GM18907 (cell line): ENCODE results near the gene KEAP1.

Experiments used
- ATAC-seq: cut with Tn5 transposase; IDR thresholded peaks from one replicate; pipeline ENCODE4 v1.9.1; 2021; ENCODE audit warnings: mild to moderate bottlenecking, moderate library complexity; ENCODE audit not compliant: unreplicated experiment

Gene KEAP1

GRCh38 chr19:10452726-10453618 lies 50.2 kb downstream of the KEAP1 start:
- ATAC-seq = no peak

GRCh38 chr19:10450853-10451609 lies 52.1 kb downstream of the KEAP1 start:
- ATAC-seq = no peak

DNA sequence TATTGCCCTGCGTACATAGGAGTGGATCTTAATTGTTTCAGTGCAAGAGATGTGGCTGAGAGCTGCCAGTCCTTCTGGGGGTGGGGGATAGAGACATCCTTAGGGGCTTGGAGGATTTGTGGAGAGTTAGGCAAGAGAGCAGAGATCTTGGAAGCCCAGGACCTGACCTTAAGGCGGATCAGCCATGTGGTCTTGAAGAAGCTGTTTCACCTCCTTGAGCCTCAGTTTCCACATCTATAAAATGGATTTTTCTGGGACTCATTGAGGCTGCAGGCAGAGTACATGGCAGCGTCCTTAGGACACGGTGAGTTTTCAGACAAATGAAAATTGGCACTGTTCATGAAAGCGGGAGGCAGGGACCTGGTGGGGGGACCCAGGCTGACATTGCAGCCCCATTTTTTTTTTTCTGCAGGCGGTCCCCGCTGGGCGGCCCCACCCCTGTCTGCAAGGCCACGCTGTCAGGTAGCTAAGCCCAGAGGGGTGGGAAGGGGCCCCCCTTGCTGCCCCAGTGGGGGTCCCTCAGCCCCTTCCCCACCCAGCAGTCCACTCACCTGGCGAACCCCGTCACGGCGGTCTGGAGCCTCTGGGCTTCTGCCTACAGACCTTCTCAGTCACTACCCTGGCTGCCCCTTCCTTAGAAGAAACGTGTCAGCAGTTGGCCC lies 52.8 kb downstream of the KEAP1 start:
- ATAC-seq = no peak

GRCh38 chr19:10449037-10449436 lies 54.1 kb downstream of the KEAP1 start:
- ATAC-seq = no peak

DNA sequence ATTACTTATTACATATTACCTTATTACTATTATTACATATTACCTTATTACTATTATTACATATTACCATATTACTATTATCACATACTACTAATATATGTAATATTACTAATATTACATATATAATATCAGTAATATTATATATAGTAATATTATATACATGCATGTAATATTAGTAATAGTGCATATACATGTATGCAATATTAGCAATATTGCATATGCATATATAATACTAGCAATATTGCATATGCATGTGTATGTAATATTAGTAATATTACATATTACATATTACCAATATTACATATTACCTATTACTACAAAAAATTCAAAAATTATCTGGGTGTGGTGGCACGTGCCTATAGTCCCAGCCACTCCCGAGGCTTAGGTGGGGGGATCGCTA lies 60.5 kb downstream of the KEAP1 start:
- ATAC-seq = no peak

- ATAC-seq = no peak
These were observed 63.6 kb downstream of the KEAP1 start for GRCh38 chr19:10439588-10439987.
